ENCODE data around the gene EDAR. TPM values are rescaled to one million over a fixed set of nuclear protein-coding genes. Genes with fewer than 3 reads are reported as not detected.

The EDAR gene
- total RNA-seq, 1 donor from 2014 or later, result not detected

- Histone ChIP-seq H3K36me3 (no peaks in the 10 kb centered on the region), H3K4me1 (no peaks in the 10 kb centered on the region), H3K27me3 (no peaks in the 10 kb centered on the region), H3K4me3 (no peak overlapping the region), H3K9me3 (peaks cover 0 to 9% of the 10 kb centered on the region in 2 donors), H3K27ac (no peak overlapping the region)
- no peak for TF ChIP-seq CTCF (IDR thresholded peaks at IDR 0.05)
- intact Hi-C loops (cut with DNase I), result no loop called here
- DNase-seq (ENCODE audit: low spot score in 2 of 2), result no peak
These were observed 46.1 kb downstream of the EDAR start for GRCh38 chr2:108942888-108943287.

- no peaks in the 10 kb centered on the region for H3K4me1 ChIP-seq
- DNase-seq (ENCODE audit: low spot score in 2 of 2), result no peak
- H3K9me3 ChIP-seq, result peaks cover 0 to 4% of the 10 kb centered on the region in 2 donors
- H3K27me3 ChIP-seq, result no peaks in the 10 kb centered on the region
- H3K27ac ChIP-seq, result no peak overlapping the region
- TF ChIP-seq CTCF (IDR thresholded peaks at IDR 0.05), result no peak
- intact Hi-C loops (cut with DNase I), result no loop called here
- no peaks in the 10 kb centered on the region for H3K36me3 ChIP-seq
- no peak overlapping the region for H3K4me3 ChIP-seq
These were observed 46.7 kb downstream of the EDAR start for GRCh38 chr2:108942231-108942825.

- intact Hi-C loops (cut with DNase I), result no loop called here
- H3K36me3 ChIP-seq, result no peaks in the 10 kb centered on the region
- TF ChIP-seq CTCF (IDR thresholded peaks at IDR 0.05), result no peak
- DNase-seq (ENCODE audit: low spot score in 2 of 2), result no peak
- no peaks in the 10 kb centered on the region for H3K27me3 ChIP-seq
- H3K4me1 ChIP-seq, result no peaks in the 10 kb centered on the region
- no peaks in the 10 kb centered on the region for H3K9me3 ChIP-seq
- H3K4me3 ChIP-seq, result no peak overlapping the region
- no peak overlapping the region for H3K27ac ChIP-seq
These were observed 47.3 kb downstream of the EDAR start for GRCh38 chr2:108941767-108942166.

GRCh38 chr2:108941161-108941665 lies 47.8 kb downstream of the EDAR start:
- H3K9me3 ChIP-seq, result no peaks in the 10 kb centered on the region
- no peaks in the 10 kb centered on the region for H3K4me1 ChIP-seq
- no peak overlapping the region for H3K27ac ChIP-seq
- no peak for DNase-seq (ENCODE audit: low spot score in 2 of 2)
- no peak for TF ChIP-seq CTCF (IDR thresholded peaks at IDR 0.05)
- H3K27me3 ChIP-seq, result no peaks in the 10 kb centered on the region
- intact Hi-C loops (cut with DNase I), result no loop called here
- no peak overlapping the region for H3K4me3 ChIP-seq
- H3K36me3 ChIP-seq, result no peaks in the 10 kb centered on the region

- H3K27me3 ChIP-seq, result no peaks in the 10 kb centered on the region
- no peak for TF ChIP-seq CTCF (IDR thresholded peaks at IDR 0.05)
- no peak overlapping the region for H3K27ac ChIP-seq
- H3K36me3 ChIP-seq, result no peaks in the 10 kb centered on the region
- intact Hi-C loops (cut with DNase I), result no loop called here
- H3K4me1 ChIP-seq, result no peaks in the 10 kb centered on the region
- no peak for DNase-seq (ENCODE audit: low spot score in 2 of 2)
- H3K4me3 ChIP-seq, result no peak overlapping the region
- no peaks in the 10 kb centered on the region for H3K9me3 ChIP-seq
These were observed 48.9 kb downstream of the EDAR start for GRCh38 chr2:108940156-108940555.
